Stimulated activated CD8-positive, alpha-beta memory T cell treated with anti-CD3 and anti-CD28 coated beads, Interleukin-15, amount 100 ng/mL, for 24 hours (primary cell): ENCODE results near the gene ANKRD6.
"Not testable (repeated sequence)": the region's sequence is repeated elsewhere in the genome, so short reads cannot be mapped to it uniquely, and the experiment has no call there.

Experiments used
- DNase-seq: peaks from one replicate; pipeline ENCODE4 v3.0.0-alpha.2; 2020; ENCODE audit warnings: low read depth

The ANKRD6 gene

DNA sequence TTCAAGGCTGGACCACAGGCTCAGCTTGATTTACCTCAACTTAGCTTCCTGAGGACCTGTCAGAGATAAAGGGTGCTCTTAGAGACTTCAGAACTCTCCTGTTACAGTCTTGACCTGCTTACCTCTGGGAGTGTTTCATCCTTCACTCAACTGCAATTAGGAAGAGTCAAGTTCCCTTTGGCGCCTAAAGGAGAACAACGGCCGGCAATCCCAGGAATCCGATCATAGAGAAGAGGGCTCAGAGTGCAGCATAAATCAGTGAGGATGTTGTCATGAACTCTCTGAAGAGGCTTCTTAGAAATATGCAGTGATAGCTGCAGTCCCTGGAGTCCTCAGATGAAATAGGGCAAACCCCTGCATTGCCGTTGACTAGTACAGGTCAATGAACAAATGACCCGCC is 169.2 kb downstream of the ANKRD6 start:
- DNase-seq, result no peak

GRCh38 chr6:89604653-89605052 is 171.7 kb downstream of the ANKRD6 start:
- no peak for DNase-seq

- DNase-seq, result no peak
Observed at GRCh38 chr6:89605861-89606260, 172.9 kb downstream of the ANKRD6 start.

- peak; percentile 63 for DNase-seq
Observed at GRCh38 chr6:89610149-89610642, 177.2 kb downstream of the ANKRD6 start.

GRCh38 chr6:89611666-89612065 is 178.7 kb downstream of the ANKRD6 start:
- DNase-seq, result no peak

- no peak for DNase-seq
Observed at GRCh38 chr6:89612121-89612520, 179.2 kb downstream of the ANKRD6 start.

- DNase-seq, result no peak
Observed at GRCh38 chr6:89613790-89614189, 180.8 kb downstream of the ANKRD6 start.

GRCh38 chr6:89615882-89616281 is 182.9 kb downstream of the ANKRD6 start:
- DNase-seq, result no peak

DNA sequence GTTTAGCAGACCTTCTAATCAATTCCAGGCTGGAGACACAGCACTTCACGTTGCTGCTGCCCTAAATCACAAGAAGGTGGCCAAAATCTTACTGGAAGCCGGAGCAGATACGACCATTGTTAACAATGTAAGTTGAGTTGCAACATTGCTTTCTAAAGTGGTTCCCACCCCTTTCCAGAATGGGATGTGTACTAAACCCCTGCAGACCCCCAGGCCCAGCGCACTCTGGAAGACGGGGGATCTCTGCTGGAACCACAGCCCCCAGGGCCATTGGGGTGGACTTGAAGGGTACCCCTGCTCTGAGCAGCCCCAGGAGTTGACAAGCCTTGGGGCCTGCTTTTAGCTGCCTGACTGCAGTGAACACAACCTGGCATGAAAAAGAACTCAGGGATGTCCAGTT is 183.6 kb downstream of the ANKRD6 start:
- no peak for DNase-seq

DNA sequence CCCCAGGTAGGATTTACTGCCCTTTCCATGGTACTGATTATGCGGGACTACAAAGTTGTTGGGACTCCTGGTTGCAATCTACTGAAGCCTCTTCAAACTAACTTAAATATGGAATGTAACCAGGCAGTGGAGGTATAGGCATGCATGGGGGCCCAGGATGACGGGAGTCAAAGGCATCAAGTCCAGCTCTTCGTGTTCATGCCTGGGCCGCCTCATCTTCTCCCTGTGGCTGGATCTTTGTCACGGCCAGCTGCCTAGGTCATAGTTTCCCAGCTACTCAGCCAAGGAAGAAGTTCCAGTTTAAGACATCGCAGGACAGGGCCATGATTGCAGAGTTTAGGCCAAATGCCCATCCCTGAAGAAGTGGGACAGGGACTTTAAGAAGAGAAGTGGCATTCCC is 185.1 kb downstream of the ANKRD6 start:
- DNase-seq, result no peak

- no peak for DNase-seq
Observed at GRCh38 chr6:89619567-89619966, 186.6 kb downstream of the ANKRD6 start.

- DNase-seq, result no peak
Observed at GRCh38 chr6:89623749-89624148, 190.8 kb downstream of the ANKRD6 start.

DNA sequence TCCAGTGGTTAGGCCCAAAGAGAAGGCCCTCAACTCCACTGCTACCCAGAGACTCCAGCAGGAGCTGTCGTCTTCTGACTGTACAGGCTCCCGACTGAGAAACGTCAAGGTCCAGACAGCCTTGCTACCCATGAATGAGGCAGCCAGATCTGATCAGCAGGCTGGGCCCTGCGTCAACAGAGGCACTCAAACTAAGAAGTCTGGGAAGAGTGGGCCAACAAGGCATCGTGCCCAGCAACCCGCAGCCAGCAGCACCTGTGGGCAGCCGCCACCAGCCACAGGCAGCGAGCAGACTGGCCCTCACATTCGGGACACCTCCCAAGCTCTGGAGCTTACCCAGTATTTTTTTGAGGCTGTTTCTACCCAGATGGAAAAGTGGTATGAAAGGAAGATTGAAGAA is 197.5 kb downstream of the ANKRD6 start:
- no peak for DNase-seq

- DNase-seq, result not testable (repeated sequence)
Observed at GRCh38 chr6:89636412-89636811, 203.5 kb downstream of the ANKRD6 start.

GRCh38 chr6:89637960-89638319 is 205.0 kb downstream of the ANKRD6 start:
- DNase-seq, result no peak

DNA sequence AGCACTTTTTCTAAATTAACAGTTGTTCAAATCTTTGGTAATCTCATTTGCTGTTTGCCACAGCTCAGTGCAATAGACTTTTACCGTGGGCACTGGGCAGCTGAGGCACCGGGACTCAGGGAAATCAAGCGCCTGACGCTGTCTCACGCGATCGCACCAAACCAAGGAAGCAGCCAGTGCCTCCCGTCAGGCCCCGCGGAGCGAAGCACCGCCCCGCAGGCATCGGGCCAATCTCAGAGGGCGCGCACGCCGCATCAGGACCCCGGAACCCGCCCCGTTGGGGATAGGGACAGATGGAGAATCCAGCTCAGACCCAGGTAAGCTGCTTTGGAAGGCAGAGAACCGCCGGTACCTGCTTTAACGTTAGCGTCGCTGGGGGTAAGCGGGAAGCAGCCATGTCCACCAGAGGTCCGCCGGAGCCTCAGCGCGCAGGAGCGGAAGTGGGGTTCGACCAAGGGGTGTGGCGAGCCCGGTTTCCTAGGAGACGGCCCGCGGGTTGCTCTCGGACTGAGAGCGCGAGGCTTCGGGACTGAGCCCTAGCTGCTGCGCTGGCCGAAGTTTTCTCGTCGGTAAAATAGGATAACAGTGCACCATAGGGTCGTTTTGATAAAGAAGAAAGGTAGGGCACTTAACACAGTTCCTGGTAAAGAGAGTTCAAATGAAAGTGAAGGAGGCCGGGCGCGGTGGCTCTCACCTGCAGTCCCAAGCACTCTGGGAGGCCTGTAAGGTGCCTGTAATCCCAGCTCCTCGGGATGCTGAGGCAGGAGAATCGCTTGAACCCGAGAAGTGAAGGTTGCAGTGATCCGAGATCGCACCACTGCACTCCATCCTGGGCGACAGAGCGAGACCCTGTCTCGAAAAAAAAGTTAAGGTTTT is 205.6 kb downstream of the ANKRD6 start, which contains the start of gene LYRM2:
TSS of gene LYRM2 (minus strand) at position 428 of the 876 bp plus-strand sequence. CDS start at position 397, 31 bp downstream.
- DNase-seq, result peak; percentile 82

- DNase-seq, result no peak
Observed at GRCh38 chr6:89640804-89641203, 207.9 kb downstream of the ANKRD6 start.

GRCh38 chr6:89641581-89641980 is 208.6 kb downstream of the ANKRD6 start:
- not testable (repeated sequence) for DNase-seq

- DNase-seq, result no peak
Observed at GRCh38 chr6:89642956-89643355, 210.0 kb downstream of the ANKRD6 start.

DNA sequence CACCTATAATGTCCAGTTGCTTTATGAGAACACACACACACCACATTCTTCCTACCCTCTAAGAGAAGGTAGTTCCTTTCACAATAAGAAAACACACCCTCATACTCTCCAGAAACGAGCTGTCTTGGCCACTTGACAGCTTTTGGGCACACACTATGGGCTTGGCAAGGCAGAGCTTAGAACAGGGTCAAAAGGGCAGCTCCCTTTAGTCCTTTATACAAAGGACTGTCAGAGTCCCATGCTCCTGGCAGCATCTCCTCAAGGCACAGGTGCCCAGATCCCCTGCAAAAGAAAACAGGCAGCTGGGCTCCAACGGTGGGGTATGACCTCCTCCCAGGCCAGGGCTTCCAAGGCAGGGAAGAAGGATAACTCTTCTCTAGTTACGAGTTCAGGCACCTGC is 210.5 kb downstream of the ANKRD6 start:
- DNase-seq, result no peak

DNA sequence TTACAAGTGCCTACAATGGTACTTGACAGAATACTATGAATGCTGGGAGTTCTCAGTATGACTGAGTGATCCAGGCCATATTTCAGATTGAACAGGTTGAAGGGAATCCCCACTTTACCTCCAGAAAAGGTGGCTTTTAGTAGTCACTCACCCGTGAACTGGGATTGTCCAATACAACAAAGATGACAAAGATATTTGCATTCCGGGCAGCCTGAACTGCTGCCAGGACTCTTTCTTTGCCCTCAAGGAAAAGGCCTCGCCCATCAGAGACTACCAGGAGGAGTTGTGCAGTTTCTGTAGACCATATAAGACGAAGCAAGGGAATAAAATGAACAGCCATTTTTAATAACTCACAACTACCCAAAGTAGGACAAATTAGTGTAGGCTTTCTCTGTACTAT is 211.9 kb downstream of the ANKRD6 start:
- no peak for DNase-seq

- no peak for DNase-seq
Observed at GRCh38 chr6:89649682-89650081, 216.7 kb downstream of the ANKRD6 start.

DNA sequence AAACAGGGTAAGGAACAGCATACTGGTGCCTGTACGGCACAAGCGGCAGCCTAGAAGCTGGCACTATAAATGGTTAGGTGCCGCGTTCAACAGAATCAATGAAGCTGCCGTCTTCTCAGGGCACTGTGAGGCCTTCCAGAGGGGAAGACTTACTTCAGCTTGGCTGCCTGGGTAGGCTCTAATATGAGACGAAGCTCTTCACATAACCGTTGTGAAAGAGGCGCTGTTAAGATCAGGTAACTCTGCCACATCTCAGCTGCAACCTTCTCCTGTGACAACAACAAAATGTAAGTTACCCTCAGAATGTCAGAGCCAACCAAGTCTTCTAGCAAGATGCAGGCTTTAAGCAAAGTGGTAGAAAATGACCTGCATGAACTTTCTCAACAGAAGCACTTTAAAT is 217.6 kb downstream of the ANKRD6 start:
- DNase-seq, result no peak

DNA sequence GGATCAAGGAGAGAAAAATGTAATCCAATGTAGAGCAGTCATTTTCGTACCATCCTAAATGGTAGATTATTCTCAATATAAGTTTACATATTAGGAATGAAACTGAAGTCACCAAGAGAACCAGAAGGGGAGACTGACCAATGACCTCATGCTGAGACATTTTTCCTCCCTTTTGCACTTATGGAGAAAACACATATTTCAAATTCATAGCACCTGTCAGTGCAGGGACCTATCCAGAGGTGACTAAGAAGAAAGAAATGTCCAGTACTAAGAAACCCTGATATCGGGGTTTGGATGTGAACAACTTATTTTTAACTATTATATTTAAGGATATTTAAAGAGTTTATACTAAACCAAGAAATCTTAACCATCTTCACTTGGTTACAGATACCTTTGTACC is 222.2 kb downstream of the ANKRD6 start:
- no peak for DNase-seq
